ENCODE data around the gene PHEX.

GRCh38 chrX:22040184-22040583 is 8.1 kb downstream of the PHEX start:
- TF ChIP-seq CTCF (conservative IDR thresholded peaks at IDR 0.05) (no peak), ZFX (IDR thresholded peaks at IDR 0.05) (no peak)

All from C4-2B (cell line).